CD4-positive, CD25-positive, alpha-beta regulatory T cell (primary cell): Measurements from ENCODE around the gene PAQR4. TPM values are rescaled to one million over a fixed set of nuclear protein-coding genes. Genes with fewer than 3 reads are reported as not detected.

Experiments
- ATAC-seq, 2 donors: fragments of 150-1000 bp; cut with Tn5 transposase; one replicate each; pipeline ENCODE4 v1.10.0; 2021; ENCODE audit warnings: low read depth in 2 of 2, moderate number of reproducible peaks in 2 of 2, moderate library complexity in 1 of 2
- DNase-seq, 3 donors: peaks; one replicate each; pipeline versions ENCODE4 v3.0.0 to v3.0.0-alpha.2; 2012 to 2022; ENCODE audit warnings: mixed read lengths in 1 of 3
- H3K27ac ChIP-seq: one replicate; pipeline ENCODE4 v1.7.0; 2013; ENCODE audit warnings: mild to moderate bottlenecking, low read length; ENCODE audit not compliant: insufficient read depth, poor library complexity, severe bottlenecking
- H3K27me3 ChIP-seq: one replicate; pipeline ENCODE4 v1.7.0; 2013; ENCODE audit warnings: low read length; ENCODE audit not compliant: control insufficient read depth, insufficient read depth
- H3K36me3 ChIP-seq: one replicate; pipeline ENCODE4 v1.7.0; 2013; ENCODE audit warnings: mild to moderate bottlenecking, low read length, moderate library complexity; ENCODE audit not compliant: control insufficient read depth, insufficient read depth
- H3K4me1 ChIP-seq: 2 replicates; pipeline ENCODE4 v1.7.0; 2013; ENCODE audit warnings: mild to moderate bottlenecking, low read length; ENCODE audit not compliant: insufficient read depth, control insufficient read depth, poor library complexity, severe bottlenecking
- H3K4me3 ChIP-seq: one replicate; pipeline ENCODE4 v1.7.0; 2013; ENCODE audit warnings: low read depth, mild to moderate bottlenecking, low read length, moderate library complexity
- H3K9me3 ChIP-seq, 2 experiments: 1 replicate in 1 of 2; 2 replicates in 1 of 2; pipeline ENCODE4 v1.7.0; 2013; ENCODE audit warnings: low read length in 2 of 2, mild to moderate bottlenecking in 1 of 2, moderate library complexity in 1 of 2; ENCODE audit not compliant: control insufficient read depth in 2 of 2
- H3K27ac Mint-ChIP-seq, 3 donors: one replicate each; pipeline ENCODE4 v1.8.0; 2020 to 2022; ENCODE audit warnings: mild to moderate bottlenecking in 3 of 3, mixed read lengths in 3 of 3, moderate library complexity in 2 of 3
- H3K27me3 Mint-ChIP-seq: one replicate; pipeline ENCODE4 v1.8.0; 2022; ENCODE audit warnings: mild to moderate bottlenecking, mixed read lengths
- H3K36me3 Mint-ChIP-seq: one replicate; pipeline ENCODE4 v1.8.0; 2020; ENCODE audit warnings: mixed read lengths
- H3K4me1 Mint-ChIP-seq, 4 donors: one replicate each; pipeline ENCODE4 v1.8.0; 2020 to 2022; ENCODE audit warnings: mixed read lengths in 4 of 4, mild to moderate bottlenecking in 1 of 4
- H3K4me3 Mint-ChIP-seq, 4 donors: one replicate each; pipeline ENCODE4 v1.8.0; 2020 to 2022; ENCODE audit warnings: mild to moderate bottlenecking in 4 of 4, mixed read lengths in 4 of 4, moderate library complexity in 3 of 4
- H3K9me3 Mint-ChIP-seq, 7 donors: one replicate each; pipeline ENCODE4 v1.8.0; 2020 to 2022; ENCODE audit warnings: mixed read lengths in 7 of 7, mild to moderate bottlenecking in 3 of 7, moderate library complexity in 2 of 7
- polyA plus RNA-seq, 4 donors: library from polyadenylated mRNA; unstranded; fragments of 300-500 nt; fragmentation: Illumina TruSeq; gene quantifications; one replicate each; pipeline ENCODE4 v1.2.3, GENCODE V29; 2021
- total RNA-seq: library from RNA; stranded (reverse); gene quantifications from one replicate; pipeline ENCODE4 v1.2.3, GENCODE V29; 2022

Gene PAQR4
- total and polyA plus RNA-seq, 5 donors from 2014 or later: 2.2 to 8.0 (median 5.6) TPM

GRCh38 chr16:2987286-2987685 is 18.1 kb downstream of the PAQR4 start:
- Histone ChIP-seq H3K4me1 (peaks cover 9% of the 10 kb centered on the region), H3K27ac (no peak overlapping the region), H3K27me3 (no peaks in the 10 kb centered on the region), H3K36me3 (no peaks in the 10 kb centered on the region), H3K4me3 (no peak overlapping the region), H3K9me3 (no peaks in the 10 kb centered on the region)
- peaks cover 0 to 7% (median 0%) of the 10 kb centered on the region in 4 donors for H3K4me1 Mint-ChIP-seq
- no peak overlapping the region for H3K4me3 Mint-ChIP-seq
- DNase-seq (no peak), ATAC-seq (no peak)
- H3K27me3 Mint-ChIP-seq: peaks cover 14% of the 10 kb centered on the region
- H3K9me3 Mint-ChIP-seq: no peaks in the 10 kb centered on the region
- H3K36me3 Mint-ChIP-seq: no peaks in the 10 kb centered on the region
- H3K27ac Mint-ChIP-seq: no peak overlapping the region

- ATAC-seq (no peak), DNase-seq (no peak)
- Mint-ChIP-seq H3K4me1 (peaks cover 0 to 6% (median 0%) of the 10 kb centered on the region in 4 donors), H3K27me3 (peaks cover 10% of the 10 kb centered on the region), H3K27ac (no peak overlapping the region), H3K36me3 (no peaks in the 10 kb centered on the region), H3K9me3 (no peaks in the 10 kb centered on the region), H3K4me3 (no peak overlapping the region)
- Histone ChIP-seq H3K4me3 (no peak overlapping the region), H3K4me1 (peaks cover 9% of the 10 kb centered on the region), H3K9me3 (no peaks in the 10 kb centered on the region), H3K27ac (no peak overlapping the region), H3K27me3 (no peaks in the 10 kb centered on the region), H3K36me3 (no peaks in the 10 kb centered on the region)
These were observed 18.7 kb downstream of the PAQR4 start for GRCh38 chr16:2987833-2988232.

GRCh38 chr16:2988590-2989099 is 19.5 kb downstream of the PAQR4 start:
- H3K4me1 Mint-ChIP-seq: peaks cover 0 to 3% (median 0%) of the 10 kb centered on the region in 4 donors
- H3K27ac Mint-ChIP-seq: no peak overlapping the region
- H3K36me3 Mint-ChIP-seq: no peaks in the 10 kb centered on the region
- Histone ChIP-seq H3K4me1 (peaks cover 4% of the 10 kb centered on the region), H3K27me3 (no peaks in the 10 kb centered on the region), H3K36me3 (no peaks in the 10 kb centered on the region), H3K4me3 (no peak overlapping the region), H3K27ac (no peak overlapping the region), H3K9me3 (no peaks in the 10 kb centered on the region)
- no peak for DNase-seq
- H3K9me3 Mint-ChIP-seq: no peaks in the 10 kb centered on the region
- peaks cover 10% of the 10 kb centered on the region for H3K27me3 Mint-ChIP-seq
- no peak for ATAC-seq
- H3K4me3 Mint-ChIP-seq: peak overlapping the region in 2 of 4 donors; percentile 10 to 42

DNA sequence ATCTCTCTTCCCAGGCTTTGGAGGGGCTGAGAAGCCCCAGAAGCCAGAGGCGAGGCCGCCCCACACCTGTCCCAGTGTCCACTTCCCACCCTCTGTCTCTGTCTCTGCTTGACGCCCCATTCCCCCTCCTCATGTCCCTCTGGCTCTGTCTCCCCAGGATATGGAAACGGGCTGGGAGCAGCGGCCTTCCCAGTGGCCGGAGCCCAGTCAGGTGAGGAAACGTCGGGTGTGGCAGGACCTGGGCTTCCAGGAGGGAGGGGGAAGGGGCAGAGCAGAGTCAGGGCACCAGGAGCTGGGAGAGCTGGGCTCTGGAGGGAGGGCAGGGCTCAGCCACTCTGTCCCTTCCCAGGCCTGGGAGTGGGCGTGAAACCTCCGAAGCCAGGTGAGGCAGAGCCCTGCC is 21.7 kb downstream of the PAQR4 start:
- Histone ChIP-seq H3K4me3 (no peak overlapping the region), H3K9me3 (no peaks in the 10 kb centered on the region), H3K4me1 (no peaks in the 10 kb centered on the region), H3K36me3 (no peaks in the 10 kb centered on the region), H3K27me3 (no peaks in the 10 kb centered on the region), H3K27ac (no peak overlapping the region)
- H3K9me3 Mint-ChIP-seq: no peaks in the 10 kb centered on the region
- DNase-seq (no peak), ATAC-seq (no peak)
- H3K36me3 Mint-ChIP-seq: no peaks in the 10 kb centered on the region
- peaks cover 6% of the 10 kb centered on the region for H3K27me3 Mint-ChIP-seq
- H3K27ac Mint-ChIP-seq: no peak overlapping the region
- no peak overlapping the region for H3K4me3 Mint-ChIP-seq
- no peaks in the 10 kb centered on the region for H3K4me1 Mint-ChIP-seq

- ATAC-seq: no peak
- Histone ChIP-seq H3K9me3 (no peaks in the 10 kb centered on the region), H3K4me3 (no peak overlapping the region), H3K27ac (no peak overlapping the region), H3K36me3 (no peaks in the 10 kb centered on the region), H3K4me1 (no peaks in the 10 kb centered on the region), H3K27me3 (no peaks in the 10 kb centered on the region)
- no peak overlapping the region for H3K4me3 Mint-ChIP-seq
- H3K27me3 Mint-ChIP-seq: peaks cover 6% of the 10 kb centered on the region
- DNase-seq: no peak
- no peaks in the 10 kb centered on the region for H3K4me1 Mint-ChIP-seq
- no peaks in the 10 kb centered on the region for H3K9me3 Mint-ChIP-seq
- H3K36me3 Mint-ChIP-seq: no peaks in the 10 kb centered on the region
- no peak overlapping the region for H3K27ac Mint-ChIP-seq
These were observed 22.6 kb downstream of the PAQR4 start for GRCh38 chr16:2991566-2992261.

DNA sequence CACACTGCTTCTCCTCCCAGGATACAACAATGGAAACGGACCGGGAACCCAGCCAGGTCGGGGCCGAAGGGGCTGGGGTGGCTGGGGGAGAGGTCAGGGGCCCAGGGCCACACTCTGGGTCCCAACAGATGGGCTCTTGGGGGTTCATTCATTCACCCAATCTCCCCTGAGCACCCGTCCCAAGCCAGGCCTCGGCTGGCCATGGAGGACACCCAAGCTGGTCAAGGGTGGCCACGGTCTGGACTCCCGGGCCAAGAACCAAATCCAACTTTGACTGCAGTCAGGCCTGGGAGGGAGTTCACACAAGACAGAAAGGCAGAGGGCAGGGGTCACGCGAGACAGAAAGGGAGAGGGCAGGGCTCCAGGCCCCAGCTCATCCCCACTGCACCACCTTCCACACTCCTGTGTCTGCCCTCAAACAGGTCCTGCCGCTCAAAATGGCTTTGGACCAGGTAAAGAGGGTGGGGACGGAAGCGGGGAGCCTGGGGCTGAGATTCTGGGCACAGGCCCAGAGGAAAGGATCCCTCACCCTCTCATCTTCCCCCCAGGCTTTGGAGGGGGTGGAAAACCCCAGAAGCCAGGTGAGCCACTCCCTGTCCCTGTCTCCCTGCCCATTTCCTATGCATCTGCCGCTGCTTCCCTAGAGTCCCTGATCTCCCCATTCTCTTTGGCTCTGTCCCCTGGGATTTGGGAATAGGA is 23.4 kb downstream of the PAQR4 start:
- no peaks in the 10 kb centered on the region for H3K4me1 Mint-ChIP-seq
- no peak overlapping the region for H3K4me3 Mint-ChIP-seq
- no peaks in the 10 kb centered on the region for H3K36me3 ChIP-seq
- H3K9me3 ChIP-seq: no peaks in the 10 kb centered on the region
- H3K4me3 ChIP-seq: no peak overlapping the region
- H3K4me1 ChIP-seq: no peaks in the 10 kb centered on the region
- peaks cover 6% of the 10 kb centered on the region for H3K27me3 Mint-ChIP-seq
- H3K27ac Mint-ChIP-seq: no peak overlapping the region
- H3K27me3 ChIP-seq: no peaks in the 10 kb centered on the region
- DNase-seq (no peak), ATAC-seq (no peak)
- H3K9me3 Mint-ChIP-seq: no peaks in the 10 kb centered on the region
- no peak overlapping the region for H3K27ac ChIP-seq
- no peaks in the 10 kb centered on the region for H3K36me3 Mint-ChIP-seq

DNA sequence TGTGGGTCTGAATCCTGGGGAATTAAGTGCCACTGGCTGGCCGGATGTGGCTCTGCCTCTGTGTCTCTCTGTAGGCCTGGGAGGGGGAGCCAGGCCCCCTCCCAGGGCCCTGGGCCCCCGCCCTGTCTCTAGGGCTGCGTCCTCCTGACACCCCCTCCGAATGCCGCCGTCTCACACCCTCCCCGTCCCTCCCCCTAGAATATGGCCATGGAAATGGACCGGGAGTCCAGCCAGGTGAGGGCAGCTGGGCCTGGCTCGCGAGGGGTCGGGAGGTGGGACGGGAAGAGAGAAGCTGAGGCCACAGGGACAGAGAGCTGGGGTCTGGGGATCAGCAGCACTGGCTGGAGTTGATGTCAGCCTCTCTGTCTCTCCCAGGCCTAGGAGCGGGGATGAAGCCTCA is 27.1 kb downstream of the PAQR4 start:
- H3K27ac Mint-ChIP-seq: no peak overlapping the region
- no peak overlapping the region for H3K4me3 Mint-ChIP-seq
- no peaks in the 10 kb centered on the region for H3K4me1 Mint-ChIP-seq
- H3K9me3 Mint-ChIP-seq: no peaks in the 10 kb centered on the region
- peaks cover 8% of the 10 kb centered on the region for H3K27me3 Mint-ChIP-seq
- Histone ChIP-seq H3K9me3 (no peaks in the 10 kb centered on the region), H3K27me3 (no peaks in the 10 kb centered on the region), H3K4me3 (no peak overlapping the region), H3K4me1 (no peaks in the 10 kb centered on the region), H3K36me3 (no peaks in the 10 kb centered on the region), H3K27ac (no peak overlapping the region)
- ATAC-seq (no peak), DNase-seq (no peak)
- H3K36me3 Mint-ChIP-seq: no peaks in the 10 kb centered on the region

GRCh38 chr16:2999929-3000328 is 30.8 kb downstream of the PAQR4 start:
- Mint-ChIP-seq H3K4me3 (no peak overlapping the region), H3K27ac (no peak overlapping the region), H3K36me3 (no peaks in the 10 kb centered on the region), H3K4me1 (peaks cover 2 to 9% (median 5%) of the 10 kb centered on the region in 4 donors), H3K27me3 (peaks cover 13% of the 10 kb centered on the region), H3K9me3 (no peaks in the 10 kb centered on the region)
- H3K9me3 ChIP-seq: no peaks in the 10 kb centered on the region
- no peak overlapping the region for H3K4me3 ChIP-seq
- H3K36me3 ChIP-seq: no peaks in the 10 kb centered on the region
- peaks cover 6% of the 10 kb centered on the region for H3K4me1 ChIP-seq
- no peak for ATAC-seq
- DNase-seq: no peak
- H3K27ac ChIP-seq: no peak overlapping the region
- no peaks in the 10 kb centered on the region for H3K27me3 ChIP-seq
